Kidney tubule cell (primary cell): ENCODE results near the gene AGBL5.

ENCODE experiments used
- DNase-seq: peaks from one replicate; pipeline ENCODE4 v3.0.0-alpha.2; 2018; ENCODE audit warnings: low spot score

The AGBL5 gene, protein sequence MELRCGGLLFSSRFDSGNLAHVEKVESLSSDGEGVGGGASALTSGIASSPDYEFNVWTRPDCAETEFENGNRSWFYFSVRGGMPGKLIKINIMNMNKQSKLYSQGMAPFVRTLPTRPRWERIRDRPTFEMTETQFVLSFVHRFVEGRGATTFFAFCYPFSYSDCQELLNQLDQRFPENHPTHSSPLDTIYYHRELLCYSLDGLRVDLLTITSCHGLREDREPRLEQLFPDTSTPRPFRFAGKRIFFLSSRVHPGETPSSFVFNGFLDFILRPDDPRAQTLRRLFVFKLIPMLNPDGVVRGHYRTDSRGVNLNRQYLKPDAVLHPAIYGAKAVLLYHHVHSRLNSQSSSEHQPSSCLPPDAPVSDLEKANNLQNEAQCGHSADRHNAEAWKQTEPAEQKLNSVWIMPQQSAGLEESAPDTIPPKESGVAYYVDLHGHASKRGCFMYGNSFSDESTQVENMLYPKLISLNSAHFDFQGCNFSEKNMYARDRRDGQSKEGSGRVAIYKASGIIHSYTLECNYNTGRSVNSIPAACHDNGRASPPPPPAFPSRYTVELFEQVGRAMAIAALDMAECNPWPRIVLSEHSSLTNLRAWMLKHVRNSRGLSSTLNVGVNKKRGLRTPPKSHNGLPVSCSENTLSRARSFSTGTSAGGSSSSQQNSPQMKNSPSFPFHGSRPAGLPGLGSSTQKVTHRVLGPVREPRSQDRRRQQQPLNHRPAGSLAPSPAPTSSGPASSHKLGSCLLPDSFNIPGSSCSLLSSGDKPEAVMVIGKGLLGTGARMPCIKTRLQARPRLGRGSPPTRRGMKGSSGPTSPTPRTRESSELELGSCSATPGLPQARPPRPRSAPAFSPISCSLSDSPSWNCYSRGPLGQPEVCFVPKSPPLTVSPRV

DNA sequence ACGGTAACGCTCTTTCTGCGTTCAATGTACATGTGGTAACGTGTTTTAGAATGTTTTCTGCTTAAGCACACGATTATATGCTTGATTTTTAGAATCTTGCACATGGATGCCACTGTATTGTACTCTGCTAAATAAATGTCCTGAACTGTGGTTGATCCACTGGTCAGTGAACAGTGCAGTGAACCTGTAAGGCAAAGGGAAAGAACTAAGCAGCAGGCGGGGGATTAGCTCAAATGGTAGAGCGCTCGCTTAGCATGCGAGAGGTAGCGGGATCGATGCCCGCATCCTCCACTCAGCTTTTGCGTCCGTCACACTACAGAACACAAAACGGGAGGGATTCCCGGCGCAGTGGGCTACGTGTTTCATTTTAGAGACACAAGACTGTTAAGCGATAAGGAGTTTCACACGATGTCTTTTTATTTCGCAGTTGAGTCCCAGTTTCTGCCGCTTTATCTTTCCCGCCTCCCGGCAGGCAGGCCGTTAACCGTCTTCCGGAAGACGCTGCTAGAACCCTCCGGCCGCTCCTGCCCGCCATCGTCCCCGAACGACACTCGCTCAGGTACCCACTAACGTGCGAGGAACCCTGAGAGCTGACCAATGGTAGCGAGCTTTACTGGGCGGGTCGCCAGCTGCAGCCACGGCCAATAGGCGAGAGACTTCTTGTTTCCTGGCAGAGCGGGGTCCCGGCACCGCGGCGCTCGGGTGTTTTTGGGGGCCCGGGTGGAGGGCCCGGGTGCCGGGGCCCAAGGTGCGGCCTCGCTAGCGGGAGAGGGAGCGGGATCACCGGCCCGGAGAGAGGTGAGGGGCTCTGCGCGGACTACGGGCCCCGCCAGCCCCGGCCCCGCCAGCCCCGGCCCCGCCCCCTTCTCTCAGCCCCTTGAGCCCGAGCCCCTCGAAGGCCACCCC lies at the start of gene AGBL5:
AGBL5 (plus strand) TSS at position 673 of the 906 bp plus-strand sequence. CDS start 1,291 bp downstream, outside the sequence.
- peak; percentile 95 for DNase-seq

DNA sequence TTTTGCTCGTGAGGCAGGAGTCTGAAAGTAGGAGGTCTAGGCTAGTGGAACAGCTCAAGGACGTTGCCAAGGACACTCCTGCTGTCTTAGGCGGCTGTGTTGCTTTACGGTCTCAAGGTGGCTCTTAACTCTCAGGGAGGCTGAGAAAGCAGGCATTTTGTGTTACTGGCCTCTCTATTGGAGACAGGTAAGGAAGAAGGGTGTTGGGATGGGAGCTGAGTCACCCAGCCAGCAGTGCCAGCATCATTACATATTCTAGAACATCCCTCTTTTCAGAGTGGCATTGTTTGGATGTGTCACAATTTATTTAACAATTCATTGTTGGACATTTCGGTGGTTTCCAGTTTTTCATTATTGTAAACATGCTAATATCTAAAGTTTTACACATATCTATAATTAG lies 49.5 kb upstream of the AGBL5 start:
- DNase-seq: peak; percentile 48

DNA sequence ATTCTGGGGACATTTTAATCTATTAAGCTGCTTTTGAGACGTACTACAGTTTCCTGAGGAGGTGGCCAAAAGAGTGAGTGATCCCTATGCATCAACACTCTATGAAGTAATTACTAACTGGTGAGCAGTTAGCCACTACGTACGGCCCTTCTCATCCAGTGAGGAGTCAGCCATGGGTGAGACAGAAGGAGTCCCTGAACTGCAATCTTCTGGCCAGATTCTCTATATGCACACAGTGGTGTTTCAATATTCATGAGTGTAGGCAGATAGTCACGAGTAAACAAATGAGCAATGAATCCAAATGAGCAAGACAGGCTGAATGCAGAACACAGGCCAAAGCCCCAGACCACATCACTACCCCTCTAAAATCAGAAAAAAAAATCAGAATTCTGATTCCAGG lies 48.5 kb upstream of the AGBL5 start:
- DNase-seq: no peak

DNA sequence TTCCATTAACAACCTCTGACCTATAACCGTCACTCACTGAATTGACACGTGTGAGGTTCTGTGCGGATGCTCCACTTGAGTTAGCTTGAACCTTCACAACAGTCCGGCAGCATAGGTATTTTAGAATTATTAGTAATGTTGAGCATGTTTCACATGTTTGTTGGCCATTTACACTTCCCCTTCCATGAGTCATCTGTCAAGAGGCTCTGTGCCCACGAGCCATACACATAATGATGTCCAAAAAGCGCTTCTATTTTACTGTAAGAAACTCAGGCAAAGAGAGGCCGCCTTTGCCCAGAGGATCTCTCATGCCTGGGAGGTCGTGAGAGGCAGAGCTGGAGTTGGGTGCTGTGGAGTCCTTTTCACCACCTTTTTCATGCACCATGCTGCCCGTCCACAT lies 47.6 kb upstream of the AGBL5 start:
- DNase-seq: peak; percentile 40

DNA sequence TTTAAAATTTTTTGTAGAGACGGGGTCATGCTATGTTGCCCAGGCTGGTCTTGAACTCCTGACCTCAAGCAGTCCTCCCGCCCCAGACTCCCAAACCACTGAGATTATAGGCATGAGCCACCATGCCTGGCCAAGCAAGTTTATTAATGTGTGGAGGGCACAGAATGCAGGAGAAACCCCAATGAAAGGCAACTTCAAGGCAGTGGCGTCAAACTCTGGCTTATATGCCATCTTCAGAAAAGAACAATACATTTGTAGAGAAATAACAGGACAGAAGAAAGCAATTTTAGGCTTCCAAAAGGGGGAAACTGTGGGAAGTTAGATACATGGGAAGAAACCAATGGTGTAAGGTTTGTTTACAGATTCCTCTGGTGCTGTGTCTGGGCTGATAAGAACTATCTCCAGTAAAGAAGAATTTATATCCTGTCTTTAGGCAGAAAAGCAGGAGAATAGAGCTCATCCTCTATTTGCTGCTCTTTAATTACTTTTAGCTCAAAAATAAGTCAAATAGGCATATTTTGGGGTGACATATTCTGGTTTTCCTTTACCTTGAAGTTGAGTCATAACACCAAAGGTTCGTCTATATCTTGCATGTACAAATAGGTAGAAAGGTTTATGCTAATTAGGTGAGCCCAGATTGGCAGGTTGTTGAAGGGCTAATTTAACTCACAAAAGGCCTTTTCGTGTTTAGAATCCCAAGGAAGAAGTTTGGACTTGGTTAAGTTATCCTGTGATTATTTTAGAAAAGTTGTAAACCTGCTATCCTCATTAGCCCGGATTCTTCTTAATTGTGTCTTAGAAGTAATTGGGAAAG lies 44.7 kb upstream of the AGBL5 start:
- no peak for DNase-seq

DNA sequence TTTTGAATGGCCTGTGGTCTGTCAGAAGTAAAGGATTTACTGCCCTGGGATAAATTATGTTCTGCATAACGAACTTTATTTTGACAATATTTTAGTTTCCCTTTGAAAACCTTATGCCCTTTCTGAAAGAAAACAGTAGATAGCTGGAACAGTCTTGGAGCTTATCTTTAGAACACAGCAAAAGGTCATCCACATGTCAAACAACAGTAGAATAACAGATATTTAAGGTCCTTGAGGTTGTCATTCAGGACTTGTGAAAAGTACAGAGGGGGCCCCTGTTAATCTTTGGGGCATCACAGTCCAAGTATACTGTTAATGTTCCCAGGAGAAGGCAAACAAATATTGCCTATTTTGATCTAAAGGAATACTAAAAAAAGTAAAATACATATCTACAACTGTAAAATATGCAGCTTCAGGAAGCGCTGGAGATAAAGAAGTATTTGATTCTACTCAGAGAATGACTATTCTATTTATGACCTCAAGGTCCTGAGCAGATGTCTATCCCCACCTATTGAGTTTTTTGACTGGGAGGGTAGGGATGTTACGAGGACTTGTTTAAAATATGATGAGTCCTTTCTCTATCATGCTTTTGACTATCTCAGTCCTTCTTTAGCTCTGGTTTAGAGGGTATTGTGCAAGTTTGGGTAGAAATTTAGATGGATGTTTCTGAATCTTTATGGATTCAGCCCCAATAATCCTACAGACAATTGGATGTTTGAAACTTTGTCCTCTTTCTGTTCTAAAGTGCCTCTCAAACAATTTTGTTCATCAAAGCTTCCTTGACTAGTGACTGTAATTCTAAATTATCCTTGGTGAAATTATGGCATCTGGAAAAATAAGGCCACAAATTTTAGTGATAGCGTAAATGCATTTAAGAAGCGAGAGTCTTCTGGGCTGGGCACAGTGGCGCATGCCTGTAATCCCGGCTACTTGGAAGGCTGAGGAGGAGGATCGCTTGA lies 43.8 kb upstream of the AGBL5 start:
- no peak for DNase-seq

DNA sequence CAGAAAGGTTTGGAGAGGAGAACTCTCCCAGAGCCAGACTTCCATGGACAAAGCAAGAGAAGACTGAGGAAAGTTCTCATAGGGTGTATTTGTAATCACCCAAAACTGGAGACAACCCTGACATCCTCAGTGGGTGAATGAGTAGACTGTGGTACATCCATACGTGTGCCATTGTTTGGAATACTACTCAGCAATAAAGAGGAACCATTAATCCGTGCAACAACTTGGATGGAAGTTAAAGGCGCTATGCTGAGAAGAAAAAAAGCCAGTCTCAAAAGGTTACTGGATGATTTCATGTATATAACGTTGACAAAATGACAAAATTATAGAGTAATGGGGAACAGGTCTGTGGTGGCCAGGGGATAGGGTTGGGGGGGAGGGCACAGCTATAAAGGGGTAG lies 42.8 kb upstream of the AGBL5 start:
- no peak for DNase-seq

DNA sequence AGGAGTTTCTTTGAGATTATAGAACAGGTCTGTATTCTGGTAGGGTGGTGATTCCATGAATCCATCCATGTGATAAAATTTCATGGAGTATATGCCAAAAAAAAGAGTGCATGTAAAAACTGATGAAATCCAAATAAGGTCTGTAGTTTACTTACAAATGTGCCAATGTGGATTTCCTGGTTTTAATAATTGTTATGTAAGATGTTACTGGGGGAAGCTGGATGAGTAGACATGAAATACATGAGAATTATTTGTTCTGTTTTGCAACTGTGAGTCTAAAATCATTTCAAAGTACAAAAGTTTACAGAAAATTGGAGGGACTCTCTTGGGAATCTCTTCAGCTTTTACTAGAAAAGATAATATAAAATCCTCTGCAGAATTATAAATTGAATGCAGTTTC lies 42.4 kb upstream of the AGBL5 start:
- DNase-seq: no peak

DNA sequence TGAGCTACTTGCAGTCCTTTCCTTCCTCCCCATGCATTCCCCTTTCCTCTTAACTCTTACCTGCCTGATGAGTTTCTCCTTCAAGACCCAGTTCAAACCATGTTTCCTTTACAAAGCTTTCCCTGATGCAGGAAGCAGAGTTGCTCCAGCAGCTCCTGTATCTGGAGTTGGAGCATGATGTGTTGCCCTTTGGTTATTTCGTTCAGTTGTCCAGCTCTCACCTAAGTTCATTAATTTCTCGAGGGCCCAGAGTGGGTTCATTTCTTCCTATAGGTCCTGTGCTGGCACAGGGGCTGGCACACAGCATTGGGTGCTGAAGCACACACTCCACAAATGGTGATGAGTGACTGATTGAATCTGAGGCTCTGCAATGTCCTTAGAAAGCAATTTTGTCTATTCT lies 41.8 kb upstream of the AGBL5 start:
- no peak for DNase-seq

DNA sequence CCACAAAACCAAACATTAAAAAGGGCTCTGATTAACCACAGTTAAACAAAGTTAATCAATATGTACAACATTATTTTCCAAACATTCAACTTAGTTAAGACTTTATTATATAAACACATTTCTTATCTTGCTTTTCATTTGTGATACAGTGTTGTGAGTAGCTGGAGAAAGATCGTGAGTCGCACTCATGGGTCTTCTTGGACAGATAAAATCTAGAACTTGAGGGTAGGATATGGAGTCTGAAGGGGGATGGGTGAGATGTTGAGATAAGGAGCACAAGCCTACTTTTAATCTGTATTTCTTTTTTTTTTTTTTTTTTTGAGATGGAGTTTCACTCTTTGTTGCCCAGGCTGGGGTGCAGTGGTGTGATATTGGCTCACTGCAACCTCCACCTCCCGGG lies 41.3 kb upstream of the AGBL5 start:
- no peak for DNase-seq

DNA sequence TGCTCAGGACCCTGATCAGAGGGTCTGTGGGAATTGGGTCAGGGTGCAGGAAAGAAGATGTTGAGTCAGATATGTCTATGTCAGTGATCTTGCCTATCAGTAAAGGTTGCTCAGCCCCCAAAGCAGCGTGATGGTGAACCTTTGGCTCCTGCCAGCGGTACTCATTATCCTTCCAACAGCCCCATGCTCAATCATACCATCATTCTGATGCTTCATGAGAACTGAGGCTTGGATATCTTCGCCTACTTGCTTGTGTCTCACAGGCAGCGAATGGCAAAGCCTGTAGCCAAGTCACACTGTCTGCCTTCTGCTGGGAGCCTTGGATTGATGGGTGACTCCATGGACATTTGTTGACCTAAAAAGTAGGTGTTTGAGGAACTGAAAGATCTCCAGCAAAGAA lies 37.7 kb upstream of the AGBL5 start:
- no peak for DNase-seq

DNA sequence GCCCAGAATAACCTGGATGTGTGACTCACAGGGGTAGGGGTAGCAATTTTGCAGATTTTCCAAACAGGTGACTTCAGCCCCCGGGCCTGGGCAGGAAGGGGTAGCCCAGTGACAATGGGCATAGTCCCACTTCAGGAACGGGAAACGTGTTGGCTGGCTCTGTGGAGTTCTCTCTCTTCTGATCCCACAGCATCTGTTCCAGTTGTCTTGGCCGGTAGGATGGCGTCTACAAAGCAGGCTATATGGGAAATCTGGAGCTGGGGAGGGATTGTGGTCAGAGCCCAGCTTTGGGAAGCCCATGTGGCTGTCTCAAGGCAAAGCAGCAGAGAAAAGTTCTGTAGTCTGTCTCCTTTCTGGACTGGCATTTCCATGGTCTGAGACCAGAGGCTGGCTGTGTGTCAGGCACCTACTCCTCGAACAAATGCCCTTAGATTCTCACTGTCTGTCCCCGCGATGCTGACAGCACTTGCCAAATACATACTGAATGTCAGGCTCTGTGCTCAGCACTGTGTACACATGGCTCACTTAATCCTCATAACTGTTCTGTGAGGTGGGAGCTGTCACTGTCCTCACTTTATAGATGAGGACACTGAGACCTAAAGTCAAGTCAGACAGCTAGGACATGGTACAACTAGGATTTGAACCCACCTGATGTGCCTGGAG lies 36.6 kb upstream of the AGBL5 start:
- DNase-seq: no peak

DNA sequence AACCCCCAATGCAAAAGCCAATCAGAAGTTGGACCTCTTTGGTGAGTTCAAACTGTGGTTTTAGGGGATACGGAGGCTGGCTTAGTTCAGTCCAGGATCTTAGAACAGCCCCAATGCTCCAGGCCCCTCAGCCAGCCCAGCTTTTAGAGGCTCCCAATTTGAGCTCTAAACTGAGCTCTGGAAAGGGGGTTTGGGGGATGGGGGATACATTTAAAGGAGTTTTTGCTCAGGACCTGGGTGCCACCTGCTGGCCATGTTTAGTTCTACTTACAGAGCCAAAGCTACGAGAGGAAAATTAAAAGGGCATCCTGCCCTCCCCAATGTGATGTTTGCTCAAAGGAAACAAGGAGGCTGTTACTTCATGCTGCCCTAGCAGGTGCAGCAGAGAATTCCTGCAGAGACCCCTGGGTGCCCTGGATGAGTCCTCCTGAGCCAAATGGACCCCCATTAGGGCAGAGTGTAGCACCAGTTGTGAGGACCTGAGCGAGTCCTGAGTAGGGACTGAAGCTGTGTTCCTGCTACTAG lies 34.6 kb upstream of the AGBL5 start:
- peak; percentile 61 for DNase-seq

DNA sequence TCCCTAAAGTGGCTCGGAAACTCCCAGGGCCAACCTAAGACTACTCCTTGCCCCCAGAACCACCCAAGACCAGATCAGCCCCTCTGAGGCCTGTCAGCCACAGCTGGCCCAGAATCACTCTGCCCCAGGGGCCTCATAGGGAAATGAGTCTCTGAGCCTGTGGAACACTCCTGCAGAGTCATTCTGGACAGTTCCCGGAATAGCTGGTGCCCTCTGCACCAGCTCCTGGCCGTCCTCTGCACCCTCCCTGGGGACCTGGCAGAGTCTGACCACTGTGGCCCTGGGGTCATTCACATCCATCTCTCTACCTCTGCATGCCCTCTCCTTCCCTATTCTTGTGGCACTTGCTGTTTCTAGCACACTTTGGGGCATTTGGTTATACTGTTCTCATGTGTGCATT lies 33.3 kb upstream of the AGBL5 start:
- no peak for DNase-seq

DNA sequence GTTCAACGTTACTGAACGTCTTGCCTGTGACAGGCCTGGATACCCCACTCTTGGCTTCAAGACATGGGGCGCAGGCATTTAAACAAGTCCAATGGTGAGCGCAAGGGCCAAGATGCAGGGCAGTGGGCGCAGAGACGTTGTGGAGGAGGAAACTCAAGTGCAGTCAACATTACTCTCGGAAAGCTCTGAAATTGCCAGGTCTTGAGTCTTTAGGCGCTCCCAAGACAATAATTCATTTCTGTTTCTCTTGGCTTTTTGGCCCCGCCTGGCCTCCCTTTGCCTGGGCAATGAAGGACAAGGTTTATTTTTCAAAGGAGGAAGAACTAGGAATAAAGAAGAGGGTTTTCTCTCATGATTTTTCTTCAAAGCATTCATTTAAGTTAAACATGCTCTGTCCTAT lies 32.0 kb upstream of the AGBL5 start:
- DNase-seq: no peak

DNA sequence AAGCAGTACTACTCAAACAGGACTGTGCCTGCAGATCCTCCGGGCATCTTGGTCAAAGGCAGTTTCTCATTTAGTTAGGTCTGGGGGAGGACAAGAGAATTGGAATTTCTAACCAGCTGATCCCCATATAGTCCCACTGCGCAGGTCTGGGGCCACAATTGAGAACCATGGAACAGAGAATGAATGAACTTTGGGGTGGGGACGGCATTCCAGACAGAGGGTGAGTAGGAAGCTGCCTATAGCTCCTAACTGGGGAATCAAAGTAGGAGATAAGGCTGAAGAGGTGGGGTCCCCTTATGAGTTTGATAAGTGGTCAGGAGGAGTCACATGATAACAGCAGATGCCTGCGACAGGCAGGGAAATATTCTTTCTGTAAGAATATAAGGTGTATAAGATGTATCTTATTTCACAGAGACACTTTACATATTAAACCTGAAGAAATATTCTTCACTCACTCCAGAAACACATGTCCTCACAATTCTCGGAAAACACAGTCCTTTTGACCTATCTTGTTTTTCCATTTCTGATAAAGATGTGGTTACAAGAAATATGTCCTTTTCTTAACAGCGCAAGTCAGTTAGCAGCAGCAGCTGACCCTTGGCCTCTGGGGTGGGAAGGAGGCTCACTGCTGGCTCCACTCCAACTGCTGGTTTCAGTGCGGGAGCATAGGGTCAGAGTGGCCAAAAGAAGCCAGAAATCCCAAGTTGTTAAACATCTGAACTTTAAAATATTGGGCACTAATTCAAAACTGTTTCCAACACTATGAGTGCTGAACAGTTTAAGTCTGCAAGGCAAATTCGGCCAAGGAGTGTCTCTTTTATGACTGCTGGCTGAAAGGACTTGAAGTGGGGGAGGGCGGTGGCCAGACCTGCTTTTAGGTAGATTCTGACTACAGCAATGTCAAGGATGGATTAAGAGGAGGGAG lies 31.3 kb upstream of the AGBL5 start:
- no peak for DNase-seq

DNA sequence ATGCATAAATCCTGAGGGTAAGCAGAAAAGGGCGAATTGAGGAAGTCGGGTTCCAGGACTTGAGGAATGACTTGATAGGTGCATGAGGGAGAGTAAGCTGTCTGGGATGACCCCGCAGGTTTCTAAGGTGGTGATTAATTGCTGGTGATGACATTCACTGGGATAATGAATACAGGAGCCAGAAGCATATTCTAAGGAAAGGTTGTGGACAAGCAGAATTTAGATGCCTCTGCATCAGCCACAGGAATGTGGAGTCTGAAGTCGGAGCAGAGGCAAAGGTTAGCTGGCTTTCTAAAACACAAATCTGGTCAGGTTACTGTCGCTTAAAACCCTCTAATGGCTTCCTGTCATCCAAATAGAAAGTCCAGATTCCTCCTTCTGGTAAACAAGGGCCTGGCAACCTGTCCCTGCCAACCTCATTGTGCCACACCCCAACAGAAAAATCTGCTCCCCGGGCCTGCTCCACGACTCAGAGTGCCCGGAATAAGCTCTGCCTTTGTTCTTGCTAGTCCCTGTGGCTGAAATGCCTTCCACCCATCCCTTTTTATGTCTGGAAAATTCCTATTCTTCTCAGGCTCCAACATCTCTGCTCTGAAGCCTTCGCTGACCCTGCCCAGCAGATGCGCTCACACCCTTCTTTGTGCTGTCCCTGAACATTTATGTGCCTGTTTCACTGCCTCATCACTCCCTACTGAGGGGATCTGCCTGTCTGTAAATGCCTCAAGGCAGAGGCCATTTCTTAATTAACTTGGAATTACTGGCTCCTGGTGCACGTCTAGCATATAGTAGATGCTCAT lies 30.0 kb upstream of the AGBL5 start:
- DNase-seq: peak; percentile 88
